DOHH2 (cell line): ENCODE results near the gene EGFLAM.

Experiments
- CTCF ChIP-seq: fragments of 200-600 bp; sonication (generic); IDR thresholded peaks from one replicate; pipeline ENCODE4 v1.5.1; 2014; ENCODE audit warnings: antibody characterized with exemption, mild to moderate bottlenecking, low read depth, low read length; ENCODE audit not compliant: poor library complexity, severe bottlenecking
- EZH2phosphoT487 ChIP-seq: fragments of 200-600 bp; sonication (generic); IDR thresholded peaks from 2 replicates; pipeline ENCODE4 v1.6.1; 2017; ENCODE audit warnings: borderline replicate concordance, mild to moderate bottlenecking, antibody characterized with exemption, low read length, moderate library complexity, mixed read lengths

- TF ChIP-seq CTCF = no peak
- TF ChIP-seq EZH2phosphoT487 = no peak
Observed at GRCh38 chr5:38274370-38274769, 16.0 kb downstream of the EGFLAM start.
